ENCODE measurements around the gene CDHR5. TPM values are rescaled to one million over a fixed set of nuclear protein-coding genes. Genes with fewer than 3 reads are reported as not detected.
A peak's percentile ranks its signal among the peaks of the same experiment; 100 is the strongest.

CDHR5 gene
- total and polyA plus RNA-seq, 10 donors = 0.02 to 0.16 (median 0.03) TPM; not detected in 7

DNA sequence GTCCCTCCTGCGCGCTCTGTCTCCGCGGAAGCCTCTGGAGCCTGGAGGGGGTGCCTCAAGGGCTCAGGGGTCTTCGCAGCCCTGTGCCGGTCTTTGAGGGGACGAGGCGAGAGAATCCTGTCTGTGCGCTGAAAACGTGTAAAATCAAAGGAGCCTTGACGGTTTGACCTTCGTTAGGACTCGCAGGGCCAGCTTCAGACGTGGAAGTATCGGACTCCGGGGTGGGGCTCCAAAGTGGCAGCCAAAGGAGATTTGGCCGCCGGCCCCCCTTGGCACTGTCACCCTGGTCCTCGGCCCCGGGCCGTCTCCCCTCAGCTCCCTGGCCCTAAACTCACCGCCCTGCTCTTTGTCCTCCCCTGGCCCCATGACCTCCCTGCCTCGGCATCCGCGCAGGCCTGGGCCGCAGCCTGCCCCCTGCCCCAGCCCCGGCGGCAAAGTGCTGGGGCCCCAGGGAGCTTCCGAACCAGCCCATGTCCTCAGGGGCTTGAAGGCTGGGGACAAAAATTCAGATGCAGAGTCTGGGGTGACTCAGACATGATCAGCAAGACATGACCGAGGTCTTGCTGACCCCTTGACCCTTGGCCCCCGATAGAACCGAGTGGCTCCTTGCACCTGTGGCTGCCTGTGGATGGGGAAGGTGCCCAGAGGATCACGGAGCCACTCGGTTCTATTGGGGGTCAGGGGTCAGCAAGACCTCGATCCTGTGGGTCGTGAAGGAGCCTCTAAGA, 55.4 kb downstream of the CDHR5 start:
- H3K9me3 ChIP-seq = no peaks in the 10 kb centered on the region
- 41 to 54% (median 46%) methylated on average over 24 to 36 of the region's 36 CpGs for WGBS, 5 donors
- intact Hi-C loops (cut with DNase I; ENCODE audit: low total_unique reads) = no loop called here
- TF ChIP-seq, protein P1, sequence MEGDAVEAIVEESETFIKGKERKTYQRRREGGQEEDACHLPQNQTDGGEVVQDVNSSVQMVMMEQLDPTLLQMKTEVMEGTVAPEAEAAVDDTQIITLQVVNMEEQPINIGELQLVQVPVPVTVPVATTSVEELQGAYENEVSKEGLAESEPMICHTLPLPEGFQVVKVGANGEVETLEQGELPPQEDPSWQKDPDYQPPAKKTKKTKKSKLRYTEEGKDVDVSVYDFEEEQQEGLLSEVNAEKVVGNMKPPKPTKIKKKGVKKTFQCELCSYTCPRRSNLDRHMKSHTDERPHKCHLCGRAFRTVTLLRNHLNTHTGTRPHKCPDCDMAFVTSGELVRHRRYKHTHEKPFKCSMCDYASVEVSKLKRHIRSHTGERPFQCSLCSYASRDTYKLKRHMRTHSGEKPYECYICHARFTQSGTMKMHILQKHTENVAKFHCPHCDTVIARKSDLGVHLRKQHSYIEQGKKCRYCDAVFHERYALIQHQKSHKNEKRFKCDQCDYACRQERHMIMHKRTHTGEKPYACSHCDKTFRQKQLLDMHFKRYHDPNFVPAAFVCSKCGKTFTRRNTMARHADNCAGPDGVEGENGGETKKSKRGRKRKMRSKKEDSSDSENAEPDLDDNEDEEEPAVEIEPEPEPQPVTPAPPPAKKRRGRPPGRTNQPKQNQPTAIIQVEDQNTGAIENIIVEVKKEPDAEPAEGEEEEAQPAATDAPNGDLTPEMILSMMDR (IDR thresholded peaks at IDR 0.05 in 8 of 11, conservative IDR thresholded peaks at IDR 0.05 in 3 of 11) = no peak
- TF ChIP-seq POLR2A (IDR thresholded peaks at IDR 0.05) = no peak
- TF ChIP-seq POLR2AphosphoS5 (IDR thresholded peaks at IDR 0.05) = no peak
- H3K27ac ChIP-seq = peak overlapping the region; percentile 60 to 88 (median 75)
- peaks cover 5 to 29% (median 16%) of the 10 kb centered on the region in 6 donors for H3K4me1 ChIP-seq
- H3K36me3 ChIP-seq = no peaks in the 10 kb centered on the region
- H3K27me3 ChIP-seq (replicated peaks in 1 of 7) = peaks cover 0 to 26% (median 3%) of the 10 kb centered on the region in 7 donors
- DNase-seq = peak; percentile 78
- H3K4me3 ChIP-seq = peak overlapping the region; percentile 34 to 82 (median 53)

DNA sequence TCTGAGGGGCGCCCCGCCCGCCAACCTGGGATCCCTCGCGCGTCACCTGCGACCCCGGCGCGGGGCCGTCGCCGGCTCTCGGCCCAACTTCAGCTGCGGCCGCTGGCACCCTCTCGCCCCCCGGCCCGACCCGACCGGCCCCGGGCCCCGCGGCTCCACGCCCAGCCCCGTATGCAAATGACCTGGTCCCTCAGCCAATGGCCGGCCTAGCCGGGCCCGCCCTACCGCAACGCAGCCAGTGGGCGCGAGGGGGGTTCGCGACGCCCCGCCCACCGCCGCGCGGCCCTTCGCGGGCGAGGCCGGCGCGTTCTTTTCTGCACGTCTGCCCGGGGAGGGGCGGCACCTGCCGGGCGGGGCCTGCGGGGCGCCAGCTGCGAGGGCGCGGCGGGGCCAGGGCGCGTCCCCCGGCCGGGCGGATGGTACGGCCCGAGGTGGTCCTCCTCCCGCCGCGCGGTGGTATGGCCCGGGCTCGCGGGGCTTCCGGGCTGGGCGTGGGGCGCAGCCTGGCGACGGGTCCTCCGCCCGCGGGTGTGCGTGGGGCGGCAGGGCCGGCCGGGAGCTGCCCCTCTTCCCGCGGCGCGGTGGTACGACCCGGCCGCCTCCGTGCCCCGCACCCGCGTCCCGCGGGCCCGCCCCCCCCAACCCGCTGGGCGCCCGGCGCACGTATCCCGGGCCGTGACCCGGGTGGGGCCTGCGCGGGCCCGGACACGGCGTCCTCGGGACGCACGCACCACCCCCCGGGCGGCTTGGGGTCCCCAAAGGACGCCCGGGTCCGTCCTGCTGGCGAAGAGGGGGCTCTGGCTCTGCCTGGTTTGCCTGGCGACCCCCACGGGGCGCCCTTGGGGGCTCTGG, 56.2 kb downstream of the CDHR5 start:
- H3K4me1 ChIP-seq = peaks cover 5 to 26% (median 14%) of the 10 kb centered on the region in 6 donors
- 0 to 3% (median 1%) methylated on average over 1 to 123 of the region's 123 CpGs for WGBS, 5 donors
- intact Hi-C loops (cut with DNase I; ENCODE audit: low total_unique reads) = no loop called here
- peak overlapping the region; percentile 60 to 88 (median 75) for H3K27ac ChIP-seq
- H3K27me3 ChIP-seq (replicated peaks in 1 of 7) = peaks cover 0 to 23% (median 0%) of the 10 kb centered on the region in 7 donors
- H3K4me3 ChIP-seq = peak overlapping the region; percentile 34 to 82 (median 53)
- H3K36me3 ChIP-seq = peaks cover 0 to 7% (median 0%) of the 10 kb centered on the region in 6 donors
- H3K9me3 ChIP-seq = no peaks in the 10 kb centered on the region
- TF ChIP-seq POLR2AphosphoS5 (IDR thresholded peaks at IDR 0.05) (peak; percentile 74 to 81 (median 76)), POLR2A (IDR thresholded peaks at IDR 0.05) (peak in 1 of 3 donors; percentile 8)
- TF ChIP-seq, protein P1 (IDR thresholded peaks at IDR 0.05 in 8 of 11, conservative IDR thresholded peaks at IDR 0.05 in 3 of 11) = peak in 1 of 11 experiments; percentile 21
- peak; percentile 97 for DNase-seq

DNA sequence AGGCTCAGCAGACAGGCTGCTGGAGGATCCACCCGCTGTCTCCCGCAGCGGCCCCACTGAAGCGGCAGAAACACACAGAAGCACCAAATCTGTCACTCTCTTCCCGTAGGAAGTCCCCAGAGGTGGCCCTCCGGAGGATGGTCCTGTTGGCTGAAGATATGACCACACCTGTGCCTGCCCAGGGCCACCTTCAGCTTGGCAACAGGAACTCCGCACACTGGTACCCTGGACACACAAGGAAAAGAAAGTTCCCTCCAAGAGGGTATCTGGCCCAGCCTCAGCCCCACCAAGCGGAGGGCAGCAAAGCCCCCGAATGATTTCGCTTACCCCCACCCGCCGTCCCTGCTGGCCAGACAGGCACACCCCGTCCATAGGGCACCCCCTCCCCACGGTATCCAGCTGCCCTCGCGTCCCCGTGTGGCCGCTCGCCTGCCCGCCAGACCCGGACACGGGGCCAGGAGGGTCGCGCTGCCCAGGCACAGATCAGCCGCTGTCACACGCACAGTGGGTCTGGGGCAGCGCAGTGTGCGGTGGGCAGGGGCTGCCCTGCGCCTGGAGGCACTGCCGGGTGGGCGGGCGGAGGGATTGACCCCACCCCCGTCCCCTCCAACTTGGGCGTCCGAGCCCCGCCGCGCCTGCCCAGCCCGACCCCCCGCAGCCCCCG, 57.0 kb downstream of the CDHR5 start:
- no peak for TF ChIP-seq POLR2A (IDR thresholded peaks at IDR 0.05)
- TF ChIP-seq POLR2AphosphoS5 (IDR thresholded peaks at IDR 0.05) = no peak
- Histone ChIP-seq H3K4me3 (peak overlapping the region; percentile 16 to 82 (median 53)), H3K27ac (peak overlapping the region; percentile 38 to 88 (median 66)), H3K4me1 (peaks cover 5 to 29% (median 14%) of the 10 kb centered on the region in 6 donors), H3K9me3 (no peaks in the 10 kb centered on the region), H3K36me3 (peaks cover 0 to 15% (median 3%) of the 10 kb centered on the region in 6 donors), H3K27me3 (replicated peaks in 1 of 7) (peaks cover 0 to 20% (median 0%) of the 10 kb centered on the region in 7 donors)
- DNase-seq = peak; percentile 87
- intact Hi-C loops (cut with DNase I; ENCODE audit: low total_unique reads) = no loop called here
- 27 to 49% (median 35%) methylated on average over 16 to 41 of the region's 41 CpGs for WGBS, 5 donors

DNA sequence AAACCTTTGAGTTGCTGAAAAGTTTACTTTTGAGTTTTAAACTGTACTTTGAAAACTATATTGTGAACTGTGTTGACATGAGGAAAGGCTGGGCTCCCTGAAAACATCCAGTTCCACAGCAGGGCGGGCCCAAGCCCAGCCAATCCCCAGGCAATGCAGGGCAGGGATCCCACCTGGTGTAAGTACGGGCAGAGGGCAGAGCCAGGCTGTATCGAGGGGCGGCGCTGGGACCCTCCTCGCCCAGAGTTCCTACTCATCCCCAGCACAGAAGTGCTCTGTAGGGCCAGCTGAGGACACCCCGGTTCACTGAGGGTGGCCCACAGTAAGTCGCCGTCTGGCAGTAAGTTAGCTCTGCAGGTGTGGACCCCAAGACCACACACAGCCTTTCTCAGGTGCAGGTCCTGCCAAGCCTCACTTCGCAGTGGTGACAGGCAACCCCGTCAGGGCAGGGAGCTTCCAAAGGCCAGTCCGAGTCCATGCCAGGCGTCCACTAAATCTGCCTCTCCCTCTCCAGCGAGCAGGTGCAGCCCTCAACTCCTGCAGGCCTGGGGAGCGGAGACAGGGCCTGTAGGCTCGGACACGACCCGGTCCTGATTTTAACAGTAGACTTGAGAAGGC, 57.6 kb downstream of the CDHR5 start:
- H3K4me1 ChIP-seq = peaks cover 5 to 36% (median 19%) of the 10 kb centered on the region in 6 donors
- peak overlapping the region in 3 of 8 donors; percentile 61 to 88 (median 83) for H3K27ac ChIP-seq
- no peaks in the 10 kb centered on the region for H3K9me3 ChIP-seq
- no peak overlapping the region for H3K4me3 ChIP-seq
- WGBS, 5 donors = 91 to 98% (median 95%) methylated on average over 9 to 18 of the region's 18 CpGs
- peak; percentile 78 for DNase-seq
- H3K36me3 ChIP-seq = peaks cover 0 to 21% (median 3%) of the 10 kb centered on the region in 6 donors
- H3K27me3 ChIP-seq (replicated peaks in 1 of 7) = peaks cover 0 to 20% (median 0%) of the 10 kb centered on the region in 7 donors
- intact Hi-C loops (cut with DNase I; ENCODE audit: low total_unique reads) = no loop called here
- TF ChIP-seq, protein P1 (IDR thresholded peaks at IDR 0.05 in 8 of 11, conservative IDR thresholded peaks at IDR 0.05 in 3 of 11) = no peak
